IgD-negative memory B cell (primary cell): ENCODE measurements around the gene OR5C1. TPM values are rescaled to one million over a fixed set of nuclear protein-coding genes. Genes with fewer than 3 reads are reported as not detected.
A peak's percentile ranks its signal among the peaks of the same experiment; 100 is the strongest.

Source experiments
- H3K27ac Mint-ChIP-seq, 3 donors: one replicate each; pipeline ENCODE4 v1.8.0; 2020 to 2022; ENCODE audit warnings: mild to moderate bottlenecking in 3 of 3, mixed read lengths in 3 of 3, moderate library complexity in 1 of 3
- H3K27me3 Mint-ChIP-seq: one replicate; pipeline ENCODE4 v1.8.0; 2021; ENCODE audit warnings: mixed read lengths
- H3K36me3 Mint-ChIP-seq: one replicate; pipeline ENCODE4 v1.8.0; 2020; ENCODE audit warnings: mild to moderate bottlenecking, mixed read lengths
- H3K4me1 Mint-ChIP-seq, 3 donors: one replicate each; pipeline ENCODE4 v1.8.0; 2020 to 2022; ENCODE audit warnings: mixed read lengths in 3 of 3, mild to moderate bottlenecking in 1 of 3
- H3K4me3 Mint-ChIP-seq, 4 donors: one replicate each; pipeline ENCODE4 v1.8.0; 2020 to 2022; ENCODE audit warnings: mild to moderate bottlenecking in 4 of 4, mixed read lengths in 4 of 4, moderate library complexity in 3 of 4
- H3K9me3 Mint-ChIP-seq, 3 donors: one replicate each; pipeline ENCODE4 v1.8.0; 2020 to 2021; ENCODE audit warnings: mixed read lengths in 3 of 3, mild to moderate bottlenecking in 1 of 3
- polyA plus RNA-seq: library from polyadenylated mRNA; unstranded; fragments of 300-500 nt; fragmentation: Illumina TruSeq; gene quantifications from one replicate; pipeline ENCODE4 v1.2.3, GENCODE V29; 2021

OR5C1 gene
- not detected for polyA plus RNA-seq

DNA sequence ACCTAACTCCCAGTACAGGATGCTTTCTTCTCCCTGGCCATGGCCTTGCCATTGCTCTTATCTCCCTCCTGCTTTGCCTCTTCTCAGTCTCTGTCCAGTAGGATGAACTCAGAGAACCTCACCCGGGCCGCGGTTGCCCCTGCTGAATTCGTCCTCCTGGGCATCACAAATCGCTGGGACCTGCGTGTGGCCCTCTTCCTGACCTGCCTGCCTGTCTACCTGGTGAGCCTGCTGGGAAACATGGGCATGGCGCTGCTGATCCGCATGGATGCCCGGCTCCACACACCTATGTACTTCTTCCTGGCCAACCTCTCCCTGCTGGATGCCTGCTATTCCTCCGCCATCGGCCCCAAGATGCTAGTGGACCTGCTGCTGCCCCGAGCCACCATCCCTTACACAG lies at the start of gene OR5C1:
Gene OR5C1 (plus strand): TSS at position 103 of the 400 bp plus-strand sequence. CDS start 0 bp downstream, at position 103.
- Mint-ChIP-seq H3K36me3 (peaks cover 6% of the 10 kb centered on the region), H3K27me3 (no peaks in the 10 kb centered on the region), H3K9me3 (no peaks in the 10 kb centered on the region), H3K4me1 (peaks cover 0 to 1% (median 0%) of the 10 kb centered on the region in 3 donors), H3K4me3 (no peak within 1 kb of the TSS), H3K27ac (no peak within 1 kb of the TSS)

DNA sequence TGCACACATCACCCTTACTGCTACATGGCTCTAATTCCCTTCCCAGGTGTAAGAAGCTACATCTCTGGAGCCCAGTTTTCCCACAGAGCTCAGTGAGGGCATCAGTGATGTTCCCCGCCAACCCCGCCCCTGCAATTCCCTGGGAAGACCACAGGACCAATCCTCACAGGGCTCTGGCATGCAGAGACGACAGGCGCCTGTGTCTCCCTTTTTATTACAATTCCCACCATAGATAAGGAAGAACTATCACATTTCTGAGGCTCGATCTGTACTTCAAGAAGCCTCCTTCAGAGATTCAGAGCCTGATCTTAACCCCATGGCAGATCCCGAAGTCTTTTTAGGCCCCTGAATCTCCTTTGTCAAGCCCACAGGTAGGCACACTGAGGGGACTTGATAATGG lies 46.7 kb upstream of the OR5C1 start, which contains the start of gene OR1L6:
Gene OR1L6 (plus strand): TSS at position 301 of the 400 bp plus-strand sequence. CDS start 7,545 bp downstream, outside the sequence.
- Mint-ChIP-seq H3K4me1 (no peaks in the 10 kb centered on the region), H3K36me3 (no peaks in the 10 kb centered on the region), H3K27me3 (no peaks in the 10 kb centered on the region), H3K9me3 (peaks cover 4 to 9% (median 8%) of the 10 kb centered on the region in 3 donors), H3K27ac (no peak within 1 kb of the TSS), H3K4me3 (no peak within 1 kb of the TSS)

DNA sequence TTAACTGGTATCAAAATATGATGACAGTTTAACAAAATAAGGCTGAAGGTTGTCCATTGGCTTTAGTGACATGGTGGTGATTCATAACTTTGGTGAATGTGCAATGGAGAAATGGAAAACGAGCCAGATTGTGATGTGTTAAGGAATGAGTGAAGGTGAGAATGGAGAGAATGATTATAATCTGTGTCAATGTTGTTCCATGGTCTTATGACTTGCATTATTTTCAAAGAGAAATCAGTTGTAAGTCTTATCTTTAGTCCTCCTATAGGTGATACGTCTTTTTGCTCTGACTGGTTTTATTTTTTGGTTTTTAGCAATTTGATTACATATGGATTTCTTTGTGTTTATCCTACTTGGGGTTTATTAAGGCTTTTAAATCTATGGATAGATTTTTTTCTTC lies 33.9 kb upstream of the OR5C1 start:
- Mint-ChIP-seq H3K36me3 (peaks cover 7% of the 10 kb centered on the region), H3K27ac (peak overlapping the region in 1 of 3 donors; percentile 81), H3K4me1 (no peaks in the 10 kb centered on the region), H3K9me3 (peaks cover 5 to 16% (median 14%) of the 10 kb centered on the region in 3 donors), H3K27me3 (peaks cover 6% of the 10 kb centered on the region), H3K4me3 (no peak overlapping the region)

DNA sequence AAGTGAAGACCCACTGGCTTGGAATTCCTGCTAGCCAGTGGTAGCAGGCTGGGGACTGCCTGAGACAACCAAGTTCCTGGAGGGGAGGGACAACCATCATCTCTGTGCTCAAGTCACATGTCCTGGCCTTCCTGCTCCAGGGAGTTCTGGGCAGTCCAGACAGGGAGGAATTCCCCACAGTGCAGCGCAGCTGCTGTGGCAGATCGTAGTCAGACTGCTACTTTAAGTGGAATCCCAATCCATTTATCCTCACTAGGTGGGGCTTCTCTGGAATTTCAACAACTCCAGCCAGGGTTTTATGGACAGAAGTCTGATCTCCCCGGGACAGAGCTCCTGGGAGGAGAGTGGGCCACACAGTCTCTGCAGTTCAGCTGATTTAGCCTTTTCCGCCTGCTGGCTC lies 20.9 kb upstream of the OR5C1 start:
- Mint-ChIP-seq H3K36me3 (peaks cover 6% of the 10 kb centered on the region), H3K4me3 (peak overlapping the region in 1 of 4 donors; percentile 49), H3K27me3 (no peaks in the 10 kb centered on the region), H3K4me1 (no peaks in the 10 kb centered on the region), H3K27ac (no peak overlapping the region), H3K9me3 (peaks cover 6 to 19% (median 18%) of the 10 kb centered on the region in 3 donors)

DNA sequence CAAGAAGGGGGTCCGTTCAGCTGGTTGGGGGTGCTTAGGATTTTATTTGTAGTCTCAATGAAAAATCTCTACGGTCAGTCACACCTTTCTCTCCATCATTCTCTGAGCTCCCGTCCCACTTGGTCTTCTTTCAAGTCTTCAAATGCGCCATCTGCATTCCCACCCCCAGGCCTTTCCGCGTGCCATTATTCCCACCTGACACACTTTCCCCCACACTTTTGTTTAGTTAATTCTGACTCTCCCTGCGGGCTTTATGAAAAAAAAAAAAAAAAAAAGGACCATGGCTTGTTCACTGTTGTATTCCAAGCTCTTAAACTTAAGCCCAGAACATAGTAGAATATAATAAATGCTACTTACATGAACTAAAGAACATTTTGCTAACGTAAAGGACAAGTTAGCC lies 11.7 kb upstream of the OR5C1 start:
- Mint-ChIP-seq H3K4me1 (no peaks in the 10 kb centered on the region), H3K27ac (no peak overlapping the region), H3K36me3 (peaks cover 8% of the 10 kb centered on the region), H3K4me3 (no peak overlapping the region), H3K9me3 (peaks cover 3 to 11% (median 6%) of the 10 kb centered on the region in 3 donors), H3K27me3 (no peaks in the 10 kb centered on the region)

DNA sequence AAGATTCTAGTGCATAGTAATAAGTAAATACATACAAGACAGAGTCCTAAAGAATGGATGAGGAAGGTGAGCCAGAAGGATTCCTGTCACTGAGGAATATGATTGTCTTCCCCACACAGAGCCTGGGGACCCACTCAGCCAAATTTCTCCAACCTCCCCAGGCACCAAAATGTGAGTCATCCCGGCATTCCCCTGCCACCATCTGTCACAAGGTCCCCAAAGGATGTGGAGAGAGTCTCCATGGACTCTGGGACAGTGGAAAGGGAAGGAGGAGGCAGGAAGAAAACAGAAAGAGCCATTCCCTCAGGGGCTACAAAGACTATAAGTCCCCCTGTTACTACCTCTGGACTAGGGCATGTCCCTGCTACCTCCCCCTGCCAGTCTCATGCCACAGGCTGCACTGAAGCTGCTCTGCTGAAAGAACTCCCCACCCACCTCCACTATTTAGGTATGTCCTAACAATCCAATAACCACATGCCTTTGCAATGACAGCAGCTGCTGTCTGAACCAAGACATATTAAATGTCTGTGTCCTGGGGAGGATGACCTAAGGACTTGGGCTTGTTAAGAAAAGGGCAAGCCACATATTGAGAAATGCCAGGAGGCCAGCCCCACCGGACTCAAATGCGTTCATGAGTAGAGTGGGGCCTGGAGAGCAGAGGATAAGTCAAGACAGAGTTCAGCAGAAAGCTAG lies 10.7 kb upstream of the OR5C1 start:
- no peak overlapping the region for H3K27ac Mint-ChIP-seq
- peaks cover under 1 to 6% (median 5%) of the 10 kb centered on the region in 3 donors for H3K9me3 Mint-ChIP-seq
- H3K27me3 Mint-ChIP-seq = no peaks in the 10 kb centered on the region
- H3K4me1 Mint-ChIP-seq = no peaks in the 10 kb centered on the region
- H3K4me3 Mint-ChIP-seq = no peak overlapping the region
- H3K36me3 Mint-ChIP-seq = peaks cover 8% of the 10 kb centered on the region

- H3K27me3 Mint-ChIP-seq = no peaks in the 10 kb centered on the region
- H3K9me3 Mint-ChIP-seq = no peaks in the 10 kb centered on the region
- no peak overlapping the region for H3K4me3 Mint-ChIP-seq
- H3K4me1 Mint-ChIP-seq = no peaks in the 10 kb centered on the region
- no peak overlapping the region for H3K27ac Mint-ChIP-seq
- peaks cover 6% of the 10 kb centered on the region for H3K36me3 Mint-ChIP-seq
Observed at GRCh38 chr9:122779181-122779580, 9.6 kb upstream of the OR5C1 start.

DNA sequence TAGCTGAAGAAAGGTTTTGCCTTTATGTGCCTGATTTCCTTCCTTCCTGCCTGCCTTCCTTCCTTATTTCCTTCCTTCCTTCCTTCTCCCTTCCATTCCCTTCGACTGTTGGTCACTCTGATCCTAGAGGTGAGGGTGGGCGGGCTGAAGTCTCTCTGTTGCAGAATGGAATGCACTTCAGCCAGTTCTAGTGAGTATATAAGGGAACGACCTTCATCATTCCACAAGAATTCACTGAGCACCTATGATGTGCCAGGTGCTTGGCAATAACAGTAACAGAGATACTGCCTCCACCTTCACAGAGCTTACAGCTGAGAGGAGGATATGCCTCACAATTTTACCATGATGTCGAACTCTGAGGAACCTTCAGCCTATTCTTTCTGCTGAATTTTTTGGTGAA lies 8.7 kb upstream of the OR5C1 start:
- Mint-ChIP-seq H3K4me1 (no peaks in the 10 kb centered on the region), H3K4me3 (no peak overlapping the region), H3K9me3 (no peaks in the 10 kb centered on the region), H3K27ac (no peak overlapping the region), H3K27me3 (no peaks in the 10 kb centered on the region), H3K36me3 (peaks cover 3% of the 10 kb centered on the region)

DNA sequence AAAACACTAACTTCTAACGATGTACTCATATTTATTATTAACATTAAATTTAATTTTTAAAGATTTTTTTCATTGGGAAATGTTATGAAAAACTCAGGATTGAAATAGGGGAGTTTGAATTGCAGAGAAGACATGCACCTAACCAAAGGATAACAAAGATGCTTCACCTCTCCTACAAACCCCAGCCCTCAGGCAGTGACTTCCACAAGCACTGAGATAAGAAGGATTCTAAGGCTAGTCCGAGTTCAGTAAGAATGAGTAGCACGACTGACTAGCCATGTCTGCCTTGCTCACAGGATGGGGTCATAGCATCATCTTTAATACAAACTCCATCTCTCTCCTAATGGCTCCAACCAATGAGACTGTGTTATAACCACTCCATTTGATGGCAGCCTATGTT lies 7.1 kb upstream of the OR5C1 start:
- no peak overlapping the region for H3K27ac Mint-ChIP-seq
- H3K4me3 Mint-ChIP-seq = no peak overlapping the region
- no peaks in the 10 kb centered on the region for H3K9me3 Mint-ChIP-seq
- no peaks in the 10 kb centered on the region for H3K4me1 Mint-ChIP-seq
- peaks cover 3% of the 10 kb centered on the region for H3K36me3 Mint-ChIP-seq
- H3K27me3 Mint-ChIP-seq = no peaks in the 10 kb centered on the region

DNA sequence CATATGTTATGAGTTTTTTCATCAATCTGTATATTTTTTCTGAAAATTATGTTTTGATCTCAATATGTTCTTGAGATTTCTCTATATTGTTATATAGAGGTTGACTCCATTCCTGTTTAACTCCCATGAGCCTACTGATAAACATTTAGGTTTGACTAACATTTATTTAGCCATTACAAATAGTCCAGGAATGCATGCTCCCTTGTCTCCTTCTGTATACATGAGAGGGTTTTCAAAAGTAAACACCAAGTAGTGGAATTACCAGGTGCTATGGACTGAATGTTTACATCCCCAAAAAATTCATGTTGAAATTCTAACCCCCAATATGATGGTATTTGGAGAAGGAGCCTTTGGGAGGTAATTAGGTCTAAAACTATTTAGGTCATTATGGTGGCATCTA lies 3.5 kb upstream of the OR5C1 start:
- no peaks in the 10 kb centered on the region for H3K9me3 Mint-ChIP-seq
- H3K27me3 Mint-ChIP-seq = no peaks in the 10 kb centered on the region
- H3K27ac Mint-ChIP-seq = no peak overlapping the region
- H3K36me3 Mint-ChIP-seq = peaks cover 2% of the 10 kb centered on the region
- H3K4me3 Mint-ChIP-seq = no peak overlapping the region
- H3K4me1 Mint-ChIP-seq = no peaks in the 10 kb centered on the region

DNA sequence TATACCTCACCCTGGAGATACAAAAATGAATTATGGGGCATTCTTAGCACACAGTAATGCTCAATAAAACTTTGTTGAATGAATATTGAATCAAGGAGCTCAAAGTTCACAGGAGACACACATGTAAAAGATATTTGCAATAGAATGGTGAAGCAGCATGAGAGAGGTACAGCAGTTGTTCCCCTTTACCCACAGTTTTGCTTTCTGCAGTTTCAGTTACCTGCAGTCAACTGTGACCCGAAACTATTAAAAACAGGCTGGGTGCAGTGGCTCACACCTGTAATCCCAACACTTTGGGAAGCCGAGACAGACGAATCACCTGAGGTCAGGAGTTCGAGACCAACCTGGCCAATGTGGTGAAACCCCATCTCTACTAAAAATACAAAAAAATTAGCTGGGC lies 2.4 kb upstream of the OR5C1 start:
- no peaks in the 10 kb centered on the region for H3K4me1 Mint-ChIP-seq
- no peaks in the 10 kb centered on the region for H3K9me3 Mint-ChIP-seq
- no peak overlapping the region for H3K27ac Mint-ChIP-seq
- no peak overlapping the region for H3K4me3 Mint-ChIP-seq
- no peaks in the 10 kb centered on the region for H3K27me3 Mint-ChIP-seq
- peaks cover 2% of the 10 kb centered on the region for H3K36me3 Mint-ChIP-seq

DNA sequence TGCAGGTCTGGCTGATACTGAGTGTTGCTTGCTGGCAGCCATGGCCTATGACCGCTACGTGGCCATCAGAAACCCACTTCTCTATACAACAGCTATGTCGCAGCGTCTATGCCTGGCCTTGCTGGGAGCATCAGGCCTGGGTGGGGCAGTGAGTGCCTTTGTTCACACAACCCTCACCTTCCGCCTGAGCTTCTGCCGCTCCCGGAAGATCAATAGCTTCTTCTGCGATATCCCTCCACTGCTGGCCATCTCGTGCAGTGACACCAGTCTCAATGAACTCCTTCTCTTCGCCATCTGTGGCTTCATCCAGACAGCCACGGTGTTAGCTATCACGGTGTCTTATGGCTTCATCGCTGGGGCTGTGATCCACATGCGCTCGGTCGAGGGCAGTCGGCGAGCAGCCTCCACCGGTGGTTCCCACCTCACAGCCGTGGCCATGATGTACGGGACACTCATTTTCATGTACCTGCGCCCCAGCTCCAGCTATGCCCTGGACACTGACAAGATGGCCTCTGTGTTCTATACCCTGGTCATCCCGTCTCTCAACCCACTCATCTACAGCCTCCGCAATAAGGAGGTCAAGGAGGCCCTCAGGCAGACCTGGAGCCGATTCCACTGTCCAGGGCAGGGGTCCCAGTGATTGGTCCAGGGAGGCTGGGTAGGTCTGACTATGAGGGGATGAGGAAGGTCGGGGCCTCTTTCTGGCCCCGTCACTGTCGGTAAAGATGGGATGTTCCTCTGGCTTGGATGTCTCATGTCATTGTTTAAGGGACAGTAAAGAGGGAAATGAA lies 718 bp downstream of the OR5C1 start:
- Mint-ChIP-seq H3K9me3 (no peaks in the 10 kb centered on the region), H3K36me3 (peaks cover 9% of the 10 kb centered on the region), H3K27ac (no peak overlapping the region), H3K4me3 (no peak overlapping the region), H3K27me3 (no peaks in the 10 kb centered on the region), H3K4me1 (peaks cover 0 to 1% (median 0%) of the 10 kb centered on the region in 3 donors)

- Mint-ChIP-seq H3K27ac (no peak overlapping the region), H3K9me3 (no peaks in the 10 kb centered on the region), H3K36me3 (peaks cover 11% of the 10 kb centered on the region), H3K4me3 (peak overlapping the region in 1 of 4 donors; percentile 20), H3K27me3 (no peaks in the 10 kb centered on the region), H3K4me1 (peaks cover 0 to 1% (median 0%) of the 10 kb centered on the region in 3 donors)
Observed at GRCh38 chr9:122791872-122792669, 3.3 kb downstream of the OR5C1 start.

- no peaks in the 10 kb centered on the region for H3K9me3 Mint-ChIP-seq
- no peaks in the 10 kb centered on the region for H3K27me3 Mint-ChIP-seq
- peaks cover 0 to 4% (median 2%) of the 10 kb centered on the region in 3 donors for H3K4me1 Mint-ChIP-seq
- H3K27ac Mint-ChIP-seq = no peak overlapping the region
- H3K4me3 Mint-ChIP-seq = no peak overlapping the region
- peaks cover 10% of the 10 kb centered on the region for H3K36me3 Mint-ChIP-seq
Observed at GRCh38 chr9:122797316-122798063, 8.8 kb downstream of the OR5C1 start.
